GM12874 (cell line): ENCODE results near the gene KIAA0232.

Source experiments
- CTCF ChIP-seq: IDR thresholded peaks from 2 replicates; pipeline ENCODE4 v1.5.1; 2011; ENCODE audit warnings: low read depth, mild to moderate bottlenecking, control low read depth, low read length, moderate library complexity; ENCODE audit not compliant: insufficient read depth

KIAA0232 gene

GRCh38 chr4:6781561-6781960 is 966 bp upstream of the KIAA0232 start:
- TF ChIP-seq CTCF = no peak

GRCh38 chr4:6782846-6783110 is 251 bp downstream of the KIAA0232 start:
- no peak for TF ChIP-seq CTCF

- peak; percentile 33; the same call in 1 of the 2 replicates for TF ChIP-seq CTCF
These were observed 819 bp downstream of the KIAA0232 start for GRCh38 chr4:6783111-6783981.

GRCh38 chr4:6785572-6785925 is 3.0 kb downstream of the KIAA0232 start:
- no peak for TF ChIP-seq CTCF

- no peak for TF ChIP-seq CTCF
These were observed 5.6 kb downstream of the KIAA0232 start for GRCh38 chr4:6788123-6788522.

- no peak for TF ChIP-seq CTCF
These were observed 11.7 kb downstream of the KIAA0232 start for GRCh38 chr4:6794189-6794588.

GRCh38 chr4:6795821-6796220 is 13.3 kb downstream of the KIAA0232 start:
- no peak for TF ChIP-seq CTCF
